ENCODE measurements around the gene CHST9. TPM values are rescaled to one million over a fixed set of nuclear protein-coding genes. Genes with fewer than 3 reads are reported as not detected.

CHST9 gene
- total RNA-seq, 1 donor from 2014 or later, result 0.49 TPM

DNA sequence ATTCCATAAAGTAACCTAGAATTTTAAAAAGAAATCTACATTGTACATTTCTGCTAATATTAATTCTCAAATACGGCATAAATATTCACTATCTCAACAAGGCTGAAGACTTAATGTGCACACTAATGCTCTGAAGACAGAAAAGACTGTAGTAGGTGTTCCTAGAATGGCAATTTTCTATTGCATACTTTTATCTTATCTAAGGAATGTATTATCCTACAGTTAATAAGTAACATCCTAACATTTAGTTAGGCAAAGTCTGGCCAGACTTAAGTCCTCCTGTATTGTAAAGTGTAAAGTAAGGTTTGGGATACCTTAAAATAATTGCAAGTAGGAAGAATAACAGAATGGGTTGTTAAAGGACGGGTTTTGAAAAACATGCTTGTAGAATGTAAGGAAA lies 42.2 kb downstream of the CHST9 start:
- Mint-ChIP-seq H3K36me3 (ENCODE audit: low read depth) (no peaks in the 10 kb centered on the region), H3K9me3 (no peaks in the 10 kb centered on the region), H3K4me1 (peaks cover 4% of the 10 kb centered on the region), H3K27me3 (ENCODE audit: low read depth) (no peaks in the 10 kb centered on the region), H3K4me3 (no peak overlapping the region), H3K27ac (ENCODE audit: unreplicated experiment) (no peak overlapping the region)
- TF ChIP-seq, protein P1, sequence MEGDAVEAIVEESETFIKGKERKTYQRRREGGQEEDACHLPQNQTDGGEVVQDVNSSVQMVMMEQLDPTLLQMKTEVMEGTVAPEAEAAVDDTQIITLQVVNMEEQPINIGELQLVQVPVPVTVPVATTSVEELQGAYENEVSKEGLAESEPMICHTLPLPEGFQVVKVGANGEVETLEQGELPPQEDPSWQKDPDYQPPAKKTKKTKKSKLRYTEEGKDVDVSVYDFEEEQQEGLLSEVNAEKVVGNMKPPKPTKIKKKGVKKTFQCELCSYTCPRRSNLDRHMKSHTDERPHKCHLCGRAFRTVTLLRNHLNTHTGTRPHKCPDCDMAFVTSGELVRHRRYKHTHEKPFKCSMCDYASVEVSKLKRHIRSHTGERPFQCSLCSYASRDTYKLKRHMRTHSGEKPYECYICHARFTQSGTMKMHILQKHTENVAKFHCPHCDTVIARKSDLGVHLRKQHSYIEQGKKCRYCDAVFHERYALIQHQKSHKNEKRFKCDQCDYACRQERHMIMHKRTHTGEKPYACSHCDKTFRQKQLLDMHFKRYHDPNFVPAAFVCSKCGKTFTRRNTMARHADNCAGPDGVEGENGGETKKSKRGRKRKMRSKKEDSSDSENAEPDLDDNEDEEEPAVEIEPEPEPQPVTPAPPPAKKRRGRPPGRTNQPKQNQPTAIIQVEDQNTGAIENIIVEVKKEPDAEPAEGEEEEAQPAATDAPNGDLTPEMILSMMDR (conservative IDR thresholded peaks at IDR 0.05), result no peak
- DNase-seq (ENCODE audit: low read depth, low spot score), result no peak

GRCh38 chr18:27141876-27142275 lies 43.2 kb downstream of the CHST9 start:
- no peak for DNase-seq (ENCODE audit: low read depth, low spot score)
- Mint-ChIP-seq H3K27ac (ENCODE audit: unreplicated experiment) (no peak overlapping the region), H3K9me3 (no peaks in the 10 kb centered on the region), H3K4me1 (peaks cover 5% of the 10 kb centered on the region), H3K4me3 (no peak overlapping the region), H3K27me3 (ENCODE audit: low read depth) (no peaks in the 10 kb centered on the region), H3K36me3 (ENCODE audit: low read depth) (no peaks in the 10 kb centered on the region)
- TF ChIP-seq, protein P1 (conservative IDR thresholded peaks at IDR 0.05), result no peak

GRCh38 chr18:27138079-27138478 lies 47.0 kb downstream of the CHST9 start:
- no peak for DNase-seq (ENCODE audit: low read depth, low spot score)
- Mint-ChIP-seq H3K36me3 (ENCODE audit: low read depth) (no peaks in the 10 kb centered on the region), H3K27ac (ENCODE audit: unreplicated experiment) (no peak overlapping the region), H3K27me3 (ENCODE audit: low read depth) (no peaks in the 10 kb centered on the region), H3K4me3 (no peak overlapping the region), H3K4me1 (peaks cover 5% of the 10 kb centered on the region), H3K9me3 (no peaks in the 10 kb centered on the region)
- TF ChIP-seq, protein P1 (conservative IDR thresholded peaks at IDR 0.05), result no peak

GRCh38 chr18:27136208-27136535 lies 48.9 kb downstream of the CHST9 start:
- Mint-ChIP-seq H3K27me3 (ENCODE audit: low read depth) (no peaks in the 10 kb centered on the region), H3K4me1 (peaks cover 5% of the 10 kb centered on the region), H3K9me3 (no peaks in the 10 kb centered on the region), H3K4me3 (no peak overlapping the region), H3K27ac (ENCODE audit: unreplicated experiment) (no peak overlapping the region), H3K36me3 (ENCODE audit: low read depth) (no peaks in the 10 kb centered on the region)
- TF ChIP-seq, protein P1 (conservative IDR thresholded peaks at IDR 0.05), result no peak
- no peak for DNase-seq (ENCODE audit: low read depth, low spot score)

GRCh38 chr18:27135504-27136207 lies 49.5 kb downstream of the CHST9 start:
- H3K27ac Mint-ChIP-seq (ENCODE audit: unreplicated experiment), result no peak overlapping the region
- no peaks in the 10 kb centered on the region for H3K36me3 Mint-ChIP-seq (ENCODE audit: low read depth)
- TF ChIP-seq, protein P1 (conservative IDR thresholded peaks at IDR 0.05), result no peak
- peaks cover 5% of the 10 kb centered on the region for H3K4me1 Mint-ChIP-seq
- no peak overlapping the region for H3K4me3 Mint-ChIP-seq
- H3K9me3 Mint-ChIP-seq, result no peaks in the 10 kb centered on the region
- DNase-seq (ENCODE audit: low read depth, low spot score), result no peak
- H3K27me3 Mint-ChIP-seq (ENCODE audit: low read depth), result no peaks in the 10 kb centered on the region

All from neural crest cell (in vitro differentiated cells).